Astrocyte (in vitro differentiated cells and primary cell): ENCODE measurements around the gene CRB3. TPM values are rescaled to one million over a fixed set of nuclear protein-coding genes. Genes with fewer than 3 reads are reported as not detected.

Experiments used
- DNase-seq: peaks from one replicate; pipeline ENCODE4 v3.0.0-alpha.2; 2010; ENCODE audit warnings: low read depth
- FAIRE-seq: peaks from 2 replicates; lab custom pipeline; 2011; peaks lifted over from hg19 to GRCh38; lab: Jason Lieb, UNC
- H2AFZ ChIP-seq: 2 replicates; pipeline ENCODE4 v1.6.0; 2012; ENCODE audit warnings: low read depth, low read length, inconsistent platforms
- H3K27ac ChIP-seq: 2 replicates; pipeline ENCODE4 v1.5.1; 2011; ENCODE audit warnings: low read depth, low read length, inconsistent platforms
- H3K27me3 ChIP-seq: 2 replicates; pipeline ENCODE4 v1.6.0; 2011; ENCODE audit warnings: low read length, inconsistent platforms; ENCODE audit not compliant: insufficient read depth
- H3K36me3 ChIP-seq: 2 replicates; pipeline ENCODE4 v1.5.1; 2011; ENCODE audit warnings: low read length, inconsistent platforms; ENCODE audit not compliant: insufficient read depth
- H3K4me1 ChIP-seq: 2 replicates; pipeline ENCODE4 v1.5.1; 2011; ENCODE audit warnings: low read length, inconsistent platforms; ENCODE audit not compliant: insufficient read depth
- H3K4me2 ChIP-seq: 2 replicates; pipeline ENCODE4 v1.6.0; 2012; ENCODE audit warnings: low read length, inconsistent platforms
- H3K4me3 ChIP-seq: 2 replicates; pipeline ENCODE4 v1.5.1; 2011; ENCODE audit warnings: low read depth, mild to moderate bottlenecking, low read length, inconsistent platforms; ENCODE audit not compliant: insufficient read depth
- H3K79me2 ChIP-seq: 2 replicates; pipeline ENCODE4 v1.6.0; 2012; ENCODE audit warnings: mild to moderate bottlenecking, low read length, inconsistent platforms; ENCODE audit not compliant: insufficient read depth
- H3K9ac ChIP-seq: 2 replicates; pipeline ENCODE4 v1.6.0; 2012; ENCODE audit warnings: mild to moderate bottlenecking, low read length, inconsistent platforms
- H3K9me3 ChIP-seq: 2 replicates; pipeline ENCODE4 v1.5.1; 2012; ENCODE audit warnings: low read depth, mild to moderate bottlenecking, low read length, inconsistent platforms; ENCODE audit not compliant: insufficient read depth
- H4K20me1 ChIP-seq: 2 replicates; pipeline ENCODE4 v1.6.0; 2012; ENCODE audit warnings: low read length, inconsistent platforms; ENCODE audit not compliant: insufficient read depth
- H3K27ac Mint-ChIP-seq: one replicate; pipeline ENCODE4 v1.8.0; 2021; ENCODE audit warnings: mild to moderate bottlenecking, mixed read lengths; ENCODE audit not compliant: unreplicated experiment
- H3K27me3 Mint-ChIP-seq: one replicate; pipeline ENCODE4 v1.8.0; 2021; ENCODE audit warnings: low read depth, mixed read lengths; ENCODE audit not compliant: unreplicated experiment
- H3K36me3 Mint-ChIP-seq: one replicate; pipeline ENCODE4 v1.8.0; 2021; ENCODE audit warnings: low read depth, mixed read lengths; ENCODE audit not compliant: unreplicated experiment
- H3K4me1 Mint-ChIP-seq: one replicate; pipeline ENCODE4 v1.8.0; 2021; ENCODE audit warnings: low read depth, mixed read lengths; ENCODE audit not compliant: unreplicated experiment
- H3K4me3 Mint-ChIP-seq: one replicate; pipeline ENCODE4 v1.8.0; 2021; ENCODE audit warnings: mild to moderate bottlenecking, moderate library complexity, mixed read lengths; ENCODE audit not compliant: unreplicated experiment
- H3K9me3 Mint-ChIP-seq: one replicate; pipeline ENCODE4 v1.8.0; 2021; ENCODE audit warnings: mild to moderate bottlenecking, mixed read lengths; ENCODE audit not compliant: unreplicated experiment
- EZH2 ChIP-seq: IDR thresholded peaks from 2 replicates; pipeline ENCODE4 v1.6.1; 2012; ENCODE audit warnings: mild to moderate bottlenecking, low read length, inconsistent platforms; ENCODE audit not compliant: insufficient read depth
- total RNA-seq: library from RNA; stranded (reverse); gene quantifications from 2 replicates; pipeline ENCODE4 v1.2.1, GENCODE V29; 2021
- TF ChIP-seq, protein P1 (sequence below): IDR thresholded peaks from 2 replicates; pipeline ENCODE4 v1.5.1; 2011; ENCODE audit warnings: low read depth, mild to moderate bottlenecking, inconsistent platforms, low read length, moderate library complexity; ENCODE audit not compliant: insufficient read depth

CRB3 gene
- total RNA-seq, 1 donor from 2014 or later = 1.6 TPM

DNA sequence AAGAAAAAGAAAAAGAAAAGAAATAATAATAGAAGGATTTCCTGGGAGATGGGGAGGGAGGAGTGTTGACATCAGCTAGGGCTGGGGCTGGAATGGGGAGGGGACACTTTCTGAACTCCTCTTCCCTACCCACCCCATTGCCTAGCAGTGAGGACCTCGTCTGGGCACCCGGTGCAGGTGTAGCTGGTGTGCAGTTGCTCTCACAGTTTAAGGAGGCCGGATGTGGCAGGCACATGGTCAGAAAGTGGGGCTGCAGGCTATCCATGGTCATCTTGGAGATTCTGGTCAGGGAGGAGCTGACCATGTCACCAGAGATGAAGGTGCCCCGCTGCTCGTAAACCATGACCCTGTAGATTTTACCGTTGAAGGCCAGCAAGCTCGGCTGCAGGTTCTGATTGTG is 46.5 kb downstream of the CRB3 start:
- no peak overlapping the region for H2AFZ ChIP-seq
- H3K27me3 ChIP-seq = no peaks in the 10 kb centered on the region
- Mint-ChIP-seq H3K4me1 (no peaks in the 10 kb centered on the region), H3K4me3 (no peak overlapping the region), H3K27ac (no peak overlapping the region), H3K27me3 (peaks cover 2% of the 10 kb centered on the region), H3K9me3 (no peaks in the 10 kb centered on the region), H3K36me3 (no peaks in the 10 kb centered on the region)
- H3K36me3 ChIP-seq = no peaks in the 10 kb centered on the region
- no peak for TF ChIP-seq EZH2
- TF ChIP-seq, protein P1, sequence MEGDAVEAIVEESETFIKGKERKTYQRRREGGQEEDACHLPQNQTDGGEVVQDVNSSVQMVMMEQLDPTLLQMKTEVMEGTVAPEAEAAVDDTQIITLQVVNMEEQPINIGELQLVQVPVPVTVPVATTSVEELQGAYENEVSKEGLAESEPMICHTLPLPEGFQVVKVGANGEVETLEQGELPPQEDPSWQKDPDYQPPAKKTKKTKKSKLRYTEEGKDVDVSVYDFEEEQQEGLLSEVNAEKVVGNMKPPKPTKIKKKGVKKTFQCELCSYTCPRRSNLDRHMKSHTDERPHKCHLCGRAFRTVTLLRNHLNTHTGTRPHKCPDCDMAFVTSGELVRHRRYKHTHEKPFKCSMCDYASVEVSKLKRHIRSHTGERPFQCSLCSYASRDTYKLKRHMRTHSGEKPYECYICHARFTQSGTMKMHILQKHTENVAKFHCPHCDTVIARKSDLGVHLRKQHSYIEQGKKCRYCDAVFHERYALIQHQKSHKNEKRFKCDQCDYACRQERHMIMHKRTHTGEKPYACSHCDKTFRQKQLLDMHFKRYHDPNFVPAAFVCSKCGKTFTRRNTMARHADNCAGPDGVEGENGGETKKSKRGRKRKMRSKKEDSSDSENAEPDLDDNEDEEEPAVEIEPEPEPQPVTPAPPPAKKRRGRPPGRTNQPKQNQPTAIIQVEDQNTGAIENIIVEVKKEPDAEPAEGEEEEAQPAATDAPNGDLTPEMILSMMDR = no peak
- no peaks in the 10 kb centered on the region for H3K79me2 ChIP-seq
- H3K9me3 ChIP-seq = no peaks in the 10 kb centered on the region
- FAIRE-seq (no peak), DNase-seq (no peak)
- no peak overlapping the region for H3K4me2 ChIP-seq
- no peaks in the 10 kb centered on the region for H3K4me1 ChIP-seq
- H3K27ac ChIP-seq = no peak overlapping the region
- H3K9ac ChIP-seq = no peak overlapping the region
- no peaks in the 10 kb centered on the region for H4K20me1 ChIP-seq
- H3K4me3 ChIP-seq = no peak overlapping the region

- peaks cover 6% of the 10 kb centered on the region for H3K27me3 Mint-ChIP-seq
- no peaks in the 10 kb centered on the region for H3K36me3 ChIP-seq
- TF ChIP-seq EZH2 = no peak
- TF ChIP-seq, protein P1 = no peak
- H3K27ac ChIP-seq = no peak overlapping the region
- H3K4me3 ChIP-seq = no peak overlapping the region
- no peak overlapping the region for H2AFZ ChIP-seq
- H3K9me3 Mint-ChIP-seq = no peaks in the 10 kb centered on the region
- H3K4me1 Mint-ChIP-seq = no peaks in the 10 kb centered on the region
- no peaks in the 10 kb centered on the region for H4K20me1 ChIP-seq
- H3K36me3 Mint-ChIP-seq = no peaks in the 10 kb centered on the region
- FAIRE-seq (no peak), DNase-seq (no peak)
- no peaks in the 10 kb centered on the region for H3K79me2 ChIP-seq
- H3K4me1 ChIP-seq = peaks cover under 1% of the 10 kb centered on the region
- no peak overlapping the region for H3K9ac ChIP-seq
- H3K4me3 Mint-ChIP-seq = no peak overlapping the region
- no peak overlapping the region for H3K4me2 ChIP-seq
- no peaks in the 10 kb centered on the region for H3K9me3 ChIP-seq
- no peaks in the 10 kb centered on the region for H3K27me3 ChIP-seq
- no peak overlapping the region for H3K27ac Mint-ChIP-seq
These were observed 50.0 kb downstream of the CRB3 start for GRCh38 chr19:6514089-6514488.

DNA sequence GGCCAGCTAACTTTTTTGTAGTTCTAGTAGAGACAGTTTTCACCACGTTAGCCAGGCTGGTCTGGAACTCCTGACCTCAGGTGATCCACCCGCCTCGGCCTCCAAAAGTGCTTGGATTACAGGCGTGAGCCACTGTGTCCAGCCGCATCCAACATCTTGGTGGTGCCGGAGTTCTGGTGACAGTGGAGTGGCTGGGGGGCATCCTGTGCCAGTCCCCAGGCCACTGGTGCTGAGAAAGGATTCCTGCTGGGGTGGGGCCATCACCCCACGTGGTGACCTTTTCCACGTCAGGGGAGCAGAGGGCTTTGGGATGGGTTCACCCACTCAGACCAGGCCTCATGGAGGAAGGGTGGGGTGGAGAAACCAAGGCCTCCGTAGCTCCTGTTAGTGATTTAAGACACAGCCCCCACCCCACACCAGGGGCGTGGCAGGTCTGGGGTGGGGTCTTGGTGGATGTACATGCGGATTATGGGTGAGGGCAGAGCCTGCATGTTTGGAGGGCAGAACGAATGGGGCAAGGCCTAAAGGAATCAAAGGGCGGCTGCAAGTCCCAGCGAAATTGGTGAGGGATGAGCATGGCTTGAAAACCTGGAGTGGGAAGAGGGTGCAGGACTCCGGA is 51.0 kb downstream of the CRB3 start:
- peaks cover 3% of the 10 kb centered on the region for H3K4me1 Mint-ChIP-seq
- Histone ChIP-seq H3K79me2 (no peaks in the 10 kb centered on the region), H3K4me3 (no peak overlapping the region), H2AFZ (no peak overlapping the region), H3K9me3 (no peaks in the 10 kb centered on the region), H3K27ac (no peak overlapping the region), H4K20me1 (no peaks in the 10 kb centered on the region), H3K4me1 (peaks cover 7% of the 10 kb centered on the region), H3K27me3 (no peaks in the 10 kb centered on the region), H3K36me3 (no peaks in the 10 kb centered on the region), H3K9ac (no peak overlapping the region), H3K4me2 (no peak overlapping the region)
- H3K27ac Mint-ChIP-seq = no peak overlapping the region
- H3K36me3 Mint-ChIP-seq = no peaks in the 10 kb centered on the region
- H3K9me3 Mint-ChIP-seq = no peaks in the 10 kb centered on the region
- DNase-seq (no peak), FAIRE-seq (no peak)
- no peak for TF ChIP-seq EZH2
- TF ChIP-seq, protein P1 = no peak
- H3K4me3 Mint-ChIP-seq = no peak overlapping the region
- peaks cover 9% of the 10 kb centered on the region for H3K27me3 Mint-ChIP-seq
